Testis (tissue), 2 donors: ENCODE measurements around the gene ZSCAN5C.

Source experiments
- POLR2A ChIP-seq: fragments of 450-650 bp; IDR thresholded peaks from one replicate; pipeline ENCODE4 v1.6.1; 2017; ENCODE audit warnings: antibody characterized with exemption, mild to moderate bottlenecking, moderate library complexity
- TF ChIP-seq, protein P1 (sequence below), 3 experiments: fragments of 450-650 bp in 2 of 3; fragments of 200-600 bp in 1 of 3; sonication (generic) in 1 of 3; IDR thresholded peaks; one replicate each; pipeline ENCODE4 v1.5.1; 2016 to 2019; ENCODE audit warnings: antibody characterized with exemption in 3 of 3, mild to moderate bottlenecking in 2 of 3, moderate library complexity in 1 of 3

DNA sequence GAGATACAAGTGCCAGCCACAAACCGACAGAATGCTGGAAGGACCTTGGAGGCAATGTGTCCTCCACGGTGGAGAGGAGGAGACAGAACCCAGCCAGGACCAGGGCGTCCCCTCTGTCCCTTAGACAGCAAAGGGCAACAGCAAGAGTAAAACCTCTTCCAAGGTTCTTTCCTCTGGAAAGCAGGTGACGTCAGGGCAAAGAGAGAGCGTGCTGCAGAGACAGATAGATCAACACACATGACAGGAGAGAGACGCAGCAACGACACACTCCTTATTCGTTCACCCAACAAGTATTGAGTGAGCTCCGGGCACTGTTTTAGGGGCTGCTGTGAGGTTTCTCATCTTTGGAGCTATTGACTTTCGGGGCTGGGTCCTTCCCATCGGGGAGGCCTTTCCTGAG, 27.5 kb upstream of the ZSCAN5C start:
- TF ChIP-seq POLR2A = no peak
- TF ChIP-seq, protein P1, sequence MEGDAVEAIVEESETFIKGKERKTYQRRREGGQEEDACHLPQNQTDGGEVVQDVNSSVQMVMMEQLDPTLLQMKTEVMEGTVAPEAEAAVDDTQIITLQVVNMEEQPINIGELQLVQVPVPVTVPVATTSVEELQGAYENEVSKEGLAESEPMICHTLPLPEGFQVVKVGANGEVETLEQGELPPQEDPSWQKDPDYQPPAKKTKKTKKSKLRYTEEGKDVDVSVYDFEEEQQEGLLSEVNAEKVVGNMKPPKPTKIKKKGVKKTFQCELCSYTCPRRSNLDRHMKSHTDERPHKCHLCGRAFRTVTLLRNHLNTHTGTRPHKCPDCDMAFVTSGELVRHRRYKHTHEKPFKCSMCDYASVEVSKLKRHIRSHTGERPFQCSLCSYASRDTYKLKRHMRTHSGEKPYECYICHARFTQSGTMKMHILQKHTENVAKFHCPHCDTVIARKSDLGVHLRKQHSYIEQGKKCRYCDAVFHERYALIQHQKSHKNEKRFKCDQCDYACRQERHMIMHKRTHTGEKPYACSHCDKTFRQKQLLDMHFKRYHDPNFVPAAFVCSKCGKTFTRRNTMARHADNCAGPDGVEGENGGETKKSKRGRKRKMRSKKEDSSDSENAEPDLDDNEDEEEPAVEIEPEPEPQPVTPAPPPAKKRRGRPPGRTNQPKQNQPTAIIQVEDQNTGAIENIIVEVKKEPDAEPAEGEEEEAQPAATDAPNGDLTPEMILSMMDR (IDR thresholded peaks at IDR 0.05) = no peak
